Measurements from ENCODE around the gene NR2C2AP. TPM values are rescaled to one million over a fixed set of nuclear protein-coding genes. Genes with fewer than 3 reads are reported as not detected.
A peak's percentile ranks its signal among the peaks of the same experiment; 100 is the strongest.

The NR2C2AP gene
- total RNA-seq, 1 experiment from 2014 or later, result 42.1 TPM

DNA sequence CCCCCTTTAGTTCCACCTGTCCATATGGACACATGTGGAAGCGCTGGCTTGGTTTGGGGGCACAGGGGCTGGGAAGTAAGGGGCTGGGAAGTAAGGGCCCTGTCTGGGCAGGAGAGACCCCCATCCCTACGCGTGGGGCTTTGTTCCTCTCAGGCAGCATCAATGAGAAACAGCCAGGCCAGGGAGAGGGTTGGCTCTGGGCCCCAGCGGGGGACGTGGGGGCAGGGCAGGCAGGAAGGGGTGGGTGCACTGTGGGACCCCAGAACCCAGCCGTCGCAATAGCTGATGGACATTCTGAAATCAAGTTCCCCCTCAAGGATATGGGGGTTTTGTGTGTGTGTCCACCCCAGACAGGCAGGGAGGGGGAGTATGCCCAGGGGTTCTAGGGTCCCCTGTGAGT lies 9.7 kb upstream of the NR2C2AP start:
- TF ChIP-seq, protein P1, sequence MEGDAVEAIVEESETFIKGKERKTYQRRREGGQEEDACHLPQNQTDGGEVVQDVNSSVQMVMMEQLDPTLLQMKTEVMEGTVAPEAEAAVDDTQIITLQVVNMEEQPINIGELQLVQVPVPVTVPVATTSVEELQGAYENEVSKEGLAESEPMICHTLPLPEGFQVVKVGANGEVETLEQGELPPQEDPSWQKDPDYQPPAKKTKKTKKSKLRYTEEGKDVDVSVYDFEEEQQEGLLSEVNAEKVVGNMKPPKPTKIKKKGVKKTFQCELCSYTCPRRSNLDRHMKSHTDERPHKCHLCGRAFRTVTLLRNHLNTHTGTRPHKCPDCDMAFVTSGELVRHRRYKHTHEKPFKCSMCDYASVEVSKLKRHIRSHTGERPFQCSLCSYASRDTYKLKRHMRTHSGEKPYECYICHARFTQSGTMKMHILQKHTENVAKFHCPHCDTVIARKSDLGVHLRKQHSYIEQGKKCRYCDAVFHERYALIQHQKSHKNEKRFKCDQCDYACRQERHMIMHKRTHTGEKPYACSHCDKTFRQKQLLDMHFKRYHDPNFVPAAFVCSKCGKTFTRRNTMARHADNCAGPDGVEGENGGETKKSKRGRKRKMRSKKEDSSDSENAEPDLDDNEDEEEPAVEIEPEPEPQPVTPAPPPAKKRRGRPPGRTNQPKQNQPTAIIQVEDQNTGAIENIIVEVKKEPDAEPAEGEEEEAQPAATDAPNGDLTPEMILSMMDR (IDR thresholded peaks at IDR 0.05), result no peak
- no peak for TF ChIP-seq TCF7L2 (IDR thresholded peaks at IDR 0.05; ENCODE audit: low read depth, low read length)
- no peak for TF ChIP-seq SIN3A (IDR thresholded peaks at IDR 0.05; ENCODE audit: borderline replicate concordance, insufficient read depth, low read depth, low read length)
- TF ChIP-seq POLR2AphosphoS5 (IDR thresholded peaks at IDR 0.05; ENCODE audit: low read depth, low read length), result no peak
- no peak for TF ChIP-seq REST (IDR thresholded peaks at IDR 0.05; ENCODE audit: insufficient read depth in 1 of 2, low read depth in 2 of 2, low read length in 1 of 2)
- CTCF ChIA-PET, result no interaction called here
- H3K9me3 ChIP-seq (ENCODE audit: control insufficient read depth, insufficient read depth, low read depth, low read length), result no peaks in the 10 kb centered on the region
- ATAC-seq (no peak), DNase-seq (ENCODE audit: low read depth, low spot score) (no peak)
- POLR2A ChIA-PET, result interaction anchor here (0.6 kb wide), 1 partner anchor 56 kb away, joined by 3 read pairs; no protein-coding TSS in a partner anchor
- H3K27me3 ChIP-seq (ENCODE audit: control insufficient read depth, insufficient read depth, low read length), result no peaks in the 10 kb centered on the region
- H3K27ac ChIP-seq (ENCODE audit: low read length), result no peak overlapping the region
- BruUV-seq (replicated peaks), result no TSS peak
- H3K4me3 ChIP-seq (ENCODE audit: low read depth in 2 of 2, low read length in 2 of 2), result no peak overlapping the region
- in situ Hi-C loops (cut with HindIII; ENCODE audit: low pct_unique_long_range_greater_than_20kb, low sequenced_read_pairs), result no loop called here
- intact Hi-C loops (cut with micrococcal nuclease; ENCODE audit: unreplicated experiment), result no loop called here
- no peaks in the 10 kb centered on the region for H3K4me1 ChIP-seq (ENCODE audit: control insufficient read depth, insufficient read depth, low read length)
- H3K36me3 ChIP-seq (ENCODE audit: control insufficient read depth, insufficient read depth, low read length), result no peaks in the 10 kb centered on the region

- no peaks in the 10 kb centered on the region for H3K27me3 ChIP-seq (ENCODE audit: control insufficient read depth, insufficient read depth, low read length)
- intact Hi-C loops (cut with micrococcal nuclease; ENCODE audit: unreplicated experiment) (no loop called here), in situ Hi-C loops (cut with HindIII; ENCODE audit: low pct_unique_long_range_greater_than_20kb, low sequenced_read_pairs) (no loop called here)
- no peaks in the 10 kb centered on the region for H3K36me3 ChIP-seq (ENCODE audit: control insufficient read depth, insufficient read depth, low read length)
- no peak within 1 kb of the TSS for H3K27ac ChIP-seq (ENCODE audit: low read length)
- ATAC-seq (peak; percentile 63), DNase-seq (ENCODE audit: low read depth, low spot score) (no peak)
- CTCF ChIA-PET, result no interaction called here
- POLR2A ChIA-PET, result interaction anchor here (0.6 kb wide), 1 partner anchor 19 kb away, joined by 7 read pairs; no protein-coding TSS in a partner anchor
- BruUV-seq (replicated peaks), result no TSS peak
- H3K4me1 ChIP-seq (ENCODE audit: control insufficient read depth, insufficient read depth, low read length), result no peaks in the 10 kb centered on the region
- no peak within 1 kb of the TSS for H3K4me3 ChIP-seq (ENCODE audit: low read depth in 2 of 2, low read length in 2 of 2)
- H3K9me3 ChIP-seq (ENCODE audit: control insufficient read depth, insufficient read depth, low read depth, low read length), result no peaks in the 10 kb centered on the region
- TF ChIP-seq TCF7L2 (IDR thresholded peaks at IDR 0.05; ENCODE audit: low read depth, low read length), result no peak
- TF ChIP-seq, protein P1 (IDR thresholded peaks at IDR 0.05), result no peak
- no peak for TF ChIP-seq REST (IDR thresholded peaks at IDR 0.05; ENCODE audit: insufficient read depth in 1 of 2, low read depth in 2 of 2, low read length in 1 of 2)
- TF ChIP-seq SIN3A (IDR thresholded peaks at IDR 0.05; ENCODE audit: borderline replicate concordance, insufficient read depth, low read depth, low read length), result no peak
- TF ChIP-seq POLR2AphosphoS5 (IDR thresholded peaks at IDR 0.05; ENCODE audit: low read depth, low read length), result no peak
Measured at GRCh38 chr19:19211499-19212420, 8.5 kb upstream of the NR2C2AP start, which contains the start of gene NCAN. NCAN (plus strand) TSS chr19:19211958; CDS start chr19:19216954, 4,996 bp downstream.
